ENCODE results near the gene CIB2.

DNA sequence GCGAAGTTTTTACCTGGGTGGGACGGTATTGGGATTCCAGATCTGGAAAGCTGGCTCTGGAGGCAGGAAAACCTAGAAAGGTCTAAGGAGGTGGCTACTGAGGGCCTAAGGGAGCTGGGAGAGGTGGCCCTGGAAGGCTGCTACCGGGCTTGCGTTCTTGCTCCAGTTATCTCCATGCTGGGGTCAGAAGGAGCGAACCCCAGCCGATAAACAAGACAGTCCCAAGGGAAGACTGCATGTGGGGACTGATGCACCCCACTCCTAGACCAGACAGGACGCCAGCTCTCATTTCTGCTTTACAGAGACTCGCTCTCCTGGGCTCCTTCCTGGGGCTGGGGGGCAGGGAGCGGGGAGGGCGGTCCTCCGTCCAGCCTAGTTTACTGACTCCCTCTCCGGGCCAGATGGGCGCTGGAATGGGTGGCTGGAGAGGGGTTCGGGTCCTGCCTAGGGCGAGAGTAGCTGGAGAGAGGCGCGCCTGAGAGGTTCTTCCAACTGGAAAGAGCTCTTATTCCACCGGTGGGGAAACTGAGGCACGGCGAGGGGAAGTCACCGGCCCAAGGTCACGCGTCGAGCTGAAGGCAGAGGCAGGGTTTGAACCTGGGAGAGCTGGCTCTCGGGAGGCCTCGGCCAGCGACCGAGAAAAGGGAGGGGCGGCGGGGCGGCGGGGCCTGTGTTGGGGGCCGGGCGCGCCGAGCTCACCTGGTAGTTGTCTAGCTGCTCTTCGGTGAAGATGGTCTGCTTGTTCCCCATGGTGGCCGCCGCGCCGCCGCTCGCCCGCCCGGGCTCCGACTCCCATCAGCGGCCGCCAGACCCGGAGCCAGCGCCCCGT is 565 bp downstream of the CIB2 start:
- TF ChIP-seq, protein P1, sequence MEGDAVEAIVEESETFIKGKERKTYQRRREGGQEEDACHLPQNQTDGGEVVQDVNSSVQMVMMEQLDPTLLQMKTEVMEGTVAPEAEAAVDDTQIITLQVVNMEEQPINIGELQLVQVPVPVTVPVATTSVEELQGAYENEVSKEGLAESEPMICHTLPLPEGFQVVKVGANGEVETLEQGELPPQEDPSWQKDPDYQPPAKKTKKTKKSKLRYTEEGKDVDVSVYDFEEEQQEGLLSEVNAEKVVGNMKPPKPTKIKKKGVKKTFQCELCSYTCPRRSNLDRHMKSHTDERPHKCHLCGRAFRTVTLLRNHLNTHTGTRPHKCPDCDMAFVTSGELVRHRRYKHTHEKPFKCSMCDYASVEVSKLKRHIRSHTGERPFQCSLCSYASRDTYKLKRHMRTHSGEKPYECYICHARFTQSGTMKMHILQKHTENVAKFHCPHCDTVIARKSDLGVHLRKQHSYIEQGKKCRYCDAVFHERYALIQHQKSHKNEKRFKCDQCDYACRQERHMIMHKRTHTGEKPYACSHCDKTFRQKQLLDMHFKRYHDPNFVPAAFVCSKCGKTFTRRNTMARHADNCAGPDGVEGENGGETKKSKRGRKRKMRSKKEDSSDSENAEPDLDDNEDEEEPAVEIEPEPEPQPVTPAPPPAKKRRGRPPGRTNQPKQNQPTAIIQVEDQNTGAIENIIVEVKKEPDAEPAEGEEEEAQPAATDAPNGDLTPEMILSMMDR (IDR thresholded peaks at IDR 0.05) = no peak
- TF ChIP-seq POLR2A (IDR thresholded peaks at IDR 0.05) = no peak
- no peak for TF ChIP-seq EP300 (IDR thresholded peaks at IDR 0.05)
- no peak for TF ChIP-seq POLR2AphosphoS5 (IDR thresholded peaks at IDR 0.05)

All from upper lobe of left lung (tissue), 4 donors.